Mesendoderm (in vitro differentiated cells): ENCODE results near the gene ACVR1.
A peak's percentile ranks its signal among the peaks of the same experiment; 100 is the strongest.

Experiments
- DNase-seq: peaks from one replicate; pipeline ENCODE4 v3.0.0; 2013
- H2AK5ac ChIP-seq: 2 replicates; pipeline ENCODE4 v1.6.1; 2013; ENCODE audit warnings: low read length, inconsistent platforms
- H2BK120ac ChIP-seq: 2 replicates; pipeline ENCODE4 v1.6.1; 2013; ENCODE audit warnings: low read depth, mild to moderate bottlenecking, low read length, moderate library complexity, mixed read lengths
- H2BK15ac ChIP-seq: replicated peaks from 2 replicates; pipeline ENCODE4 v1.6.1; 2013; ENCODE audit warnings: low read depth, mild to moderate bottlenecking, moderate library complexity
- H2BK5ac ChIP-seq: 2 replicates; pipeline ENCODE4 v1.6.1; 2013; ENCODE audit warnings: low read length, inconsistent platforms
- H3K18ac ChIP-seq: 2 replicates; pipeline ENCODE4 v1.6.1; 2013; ENCODE audit warnings: mild to moderate bottlenecking, low read length, mixed read lengths
- H3K23ac ChIP-seq: one replicate; pipeline ENCODE4 v1.6.1; 2013; ENCODE audit warnings: low read length
- H3K27ac ChIP-seq: 2 replicates; pipeline ENCODE4 v1.5.1; 2013; ENCODE audit warnings: low read depth, mild to moderate bottlenecking, inconsistent platforms, low read length, moderate library complexity
- H3K27me3 ChIP-seq: 2 replicates; pipeline ENCODE4 v1.6.1; 2013; ENCODE audit warnings: low read length, control low read depth, mild to moderate bottlenecking, inconsistent platforms; ENCODE audit not compliant: insufficient read depth, poor library complexity
- H3K36me3 ChIP-seq: 2 replicates; pipeline ENCODE4 v1.6.1; 2013; ENCODE audit warnings: low read length, inconsistent platforms; ENCODE audit not compliant: control insufficient read depth, insufficient read depth
- H3K4ac ChIP-seq: one replicate; pipeline ENCODE4 v1.6.1; 2013; ENCODE audit warnings: low read depth, mild to moderate bottlenecking, low read length, moderate library complexity
- H3K4me1 ChIP-seq: 2 replicates; pipeline ENCODE4 v1.6.1; 2013; ENCODE audit warnings: low read depth, low read length, inconsistent platforms; ENCODE audit not compliant: control insufficient read depth
- H3K4me2 ChIP-seq: 2 replicates; pipeline ENCODE4 v1.6.1; 2013; ENCODE audit warnings: low read length
- H3K4me3 ChIP-seq: 2 replicates; pipeline ENCODE4 v1.5.1; 2013; ENCODE audit warnings: mild to moderate bottlenecking, low read length
- H3K56ac ChIP-seq: one replicate; pipeline ENCODE4 v1.6.1; 2013; ENCODE audit warnings: low read length
- H3K79me1 ChIP-seq: 2 replicates; pipeline ENCODE4 v1.6.1; 2013; ENCODE audit warnings: low read length, inconsistent platforms
- H3K79me2 ChIP-seq: 2 replicates; pipeline ENCODE4 v1.6.1; 2013; ENCODE audit warnings: mild to moderate bottlenecking, low read length; ENCODE audit not compliant: control insufficient read depth, insufficient read depth
- H3K9ac ChIP-seq: 2 replicates; pipeline ENCODE4 v1.6.1; 2013; ENCODE audit warnings: low read length, inconsistent platforms
- H4K5ac ChIP-seq: one replicate; pipeline ENCODE4 v1.6.1; 2013; ENCODE audit warnings: low read length
- H4K8ac ChIP-seq: one replicate; pipeline ENCODE4 v1.6.1; 2013; ENCODE audit warnings: low read depth, mild to moderate bottlenecking, control low read depth, low read length, moderate library complexity
- WGBS: extraction: QIAGEN DNeasy Blood & Tissue Kit; methylation state at CpG from one replicate; pipeline ENCODE4 v1.1.7; 2013; ENCODE audit warnings: low lambda C conversion rate, missing lambda C conversion rate; ENCODE audit not compliant: insufficient coverage; ENCODE audit errors: extremely low coverage; 5-methylcytosine and 5-hydroxymethylcytosine counted together

ACVR1 gene

GRCh38 chr2:157837851-157838441 is 38.2 kb downstream of the ACVR1 start:
- peak overlapping the region; percentile 27 for H3K9ac ChIP-seq
- H3K4ac ChIP-seq, result no peak overlapping the region
- H4K5ac ChIP-seq, result no peak overlapping the region
- H3K27ac ChIP-seq, result no peak overlapping the region
- no peak overlapping the region for H3K4me3 ChIP-seq
- peaks cover 32% of the 10 kb centered on the region for H3K4me1 ChIP-seq
- DNase-seq, result no peak
- no CpG with 5 or more reads among the region's 13 CpGs for WGBS
- H3K36me3 ChIP-seq, result no peaks in the 10 kb centered on the region
- H3K4me2 ChIP-seq, result no peak overlapping the region
- no peak overlapping the region for H2BK120ac ChIP-seq
- peak overlapping the region; percentile 92 for H3K23ac ChIP-seq
- peak overlapping the region; percentile 63 for H3K18ac ChIP-seq
- H3K79me2 ChIP-seq, result peaks cover 23% of the 10 kb centered on the region
- H4K8ac ChIP-seq, result no peak overlapping the region
- H3K27me3 ChIP-seq, result no peaks in the 10 kb centered on the region
- no peak overlapping the region for H2BK15ac ChIP-seq
- H2BK5ac ChIP-seq, result no peak overlapping the region
- H3K79me1 ChIP-seq, result peaks cover 23% of the 10 kb centered on the region
- H2AK5ac ChIP-seq, result no peak overlapping the region
- peak overlapping the region; percentile 44 for H3K56ac ChIP-seq

- Histone ChIP-seq H3K9ac (no peak overlapping the region), H3K79me2 (peaks cover 23% of the 10 kb centered on the region), H3K27ac (no peak overlapping the region), H2BK120ac (no peak overlapping the region), H3K4ac (no peak overlapping the region), H3K4me3 (no peak overlapping the region), H3K4me2 (no peak overlapping the region), H2AK5ac (no peak overlapping the region), H3K79me1 (peaks cover 23% of the 10 kb centered on the region), H3K18ac (no peak overlapping the region), H2BK15ac (no peak overlapping the region), H3K36me3 (no peaks in the 10 kb centered on the region), H2BK5ac (no peak overlapping the region), H4K5ac (no peak overlapping the region), H4K8ac (no peak overlapping the region), H3K27me3 (no peaks in the 10 kb centered on the region), H3K23ac (no peak overlapping the region), H3K56ac (no peak overlapping the region), H3K4me1 (peaks cover 32% of the 10 kb centered on the region)
- WGBS, result no CpG with 5 or more reads among the region's 3 CpGs
- DNase-seq, result no peak
These were observed 39.6 kb downstream of the ACVR1 start for GRCh38 chr2:157836531-157836930.

GRCh38 chr2:157835425-157835824 is 40.7 kb downstream of the ACVR1 start:
- Histone ChIP-seq H3K23ac (no peak overlapping the region), H4K5ac (no peak overlapping the region), H2BK120ac (no peak overlapping the region), H3K9ac (no peak overlapping the region), H3K79me1 (peaks cover 21% of the 10 kb centered on the region), H2AK5ac (no peak overlapping the region), H3K18ac (no peak overlapping the region), H3K56ac (no peak overlapping the region), H4K8ac (no peak overlapping the region), H3K27ac (no peak overlapping the region), H2BK5ac (no peak overlapping the region), H2BK15ac (no peak overlapping the region), H3K4me2 (no peak overlapping the region), H3K27me3 (no peaks in the 10 kb centered on the region), H3K4ac (no peak overlapping the region), H3K4me1 (peaks cover 31% of the 10 kb centered on the region), H3K36me3 (no peaks in the 10 kb centered on the region), H3K4me3 (no peak overlapping the region), H3K79me2 (peaks cover 19% of the 10 kb centered on the region)
- WGBS, result no CpG with 5 or more reads among the region's 1 CpG
- no peak for DNase-seq

- no peak overlapping the region for H3K23ac ChIP-seq
- no peak overlapping the region for H3K27ac ChIP-seq
- DNase-seq, result no peak
- H3K4ac ChIP-seq, result no peak overlapping the region
- H3K4me2 ChIP-seq, result no peak overlapping the region
- H4K8ac ChIP-seq, result no peak overlapping the region
- no peak overlapping the region for H2BK5ac ChIP-seq
- peaks cover 19% of the 10 kb centered on the region for H3K79me2 ChIP-seq
- H2AK5ac ChIP-seq, result no peak overlapping the region
- H3K27me3 ChIP-seq, result no peaks in the 10 kb centered on the region
- no CpG with 5 or more reads among the region's 4 CpGs for WGBS
- no peak overlapping the region for H3K18ac ChIP-seq
- H4K5ac ChIP-seq, result no peak overlapping the region
- peaks cover 28% of the 10 kb centered on the region for H3K4me1 ChIP-seq
- no peak overlapping the region for H3K9ac ChIP-seq
- peaks cover 21% of the 10 kb centered on the region for H3K79me1 ChIP-seq
- no peaks in the 10 kb centered on the region for H3K36me3 ChIP-seq
- no peak overlapping the region for H3K56ac ChIP-seq
- H2BK15ac ChIP-seq, result no peak overlapping the region
- no peak overlapping the region for H2BK120ac ChIP-seq
- H3K4me3 ChIP-seq, result no peak overlapping the region
These were observed 41.1 kb downstream of the ACVR1 start for GRCh38 chr2:157835006-157835405.

GRCh38 chr2:157833721-157834120 is 42.4 kb downstream of the ACVR1 start:
- no peak for DNase-seq
- Histone ChIP-seq H3K27me3 (no peaks in the 10 kb centered on the region), H3K4me1 (peaks cover 18% of the 10 kb centered on the region), H4K5ac (no peak overlapping the region), H3K36me3 (no peaks in the 10 kb centered on the region), H3K4ac (no peak overlapping the region), H3K56ac (no peak overlapping the region), H2BK15ac (no peak overlapping the region), H3K4me3 (no peak overlapping the region), H3K18ac (no peak overlapping the region), H2BK120ac (no peak overlapping the region), H3K4me2 (no peak overlapping the region), H2AK5ac (no peak overlapping the region), H4K8ac (no peak overlapping the region), H3K9ac (no peak overlapping the region), H3K23ac (no peak overlapping the region), H3K79me2 (peaks cover 19% of the 10 kb centered on the region), H3K79me1 (peaks cover 21% of the 10 kb centered on the region), H2BK5ac (no peak overlapping the region), H3K27ac (no peak overlapping the region)
- no CpG with 5 or more reads among the region's 1 CpG for WGBS
